Activated effector memory CD4-positive, alpha-beta T cell treated with anti-CD3 and anti-CD28 coated beads, Interleukin-2, amount 50 U/mL, for 16 hours (primary cell): ENCODE data around the gene BOLA2B.
"Not testable (repeated sequence)": the region's sequence is repeated elsewhere in the genome, so short reads cannot be mapped to it uniquely, and the experiment has no call there.

Experiments
- DNase-seq: peaks from one replicate; pipeline ENCODE4 v3.0.0-alpha.2; 2020

The BOLA2B gene

GRCh38 chr16:30184096-30184890 lies 9.2 kb downstream of the BOLA2B start:
- DNase-seq = peak; percentile 89

DNA sequence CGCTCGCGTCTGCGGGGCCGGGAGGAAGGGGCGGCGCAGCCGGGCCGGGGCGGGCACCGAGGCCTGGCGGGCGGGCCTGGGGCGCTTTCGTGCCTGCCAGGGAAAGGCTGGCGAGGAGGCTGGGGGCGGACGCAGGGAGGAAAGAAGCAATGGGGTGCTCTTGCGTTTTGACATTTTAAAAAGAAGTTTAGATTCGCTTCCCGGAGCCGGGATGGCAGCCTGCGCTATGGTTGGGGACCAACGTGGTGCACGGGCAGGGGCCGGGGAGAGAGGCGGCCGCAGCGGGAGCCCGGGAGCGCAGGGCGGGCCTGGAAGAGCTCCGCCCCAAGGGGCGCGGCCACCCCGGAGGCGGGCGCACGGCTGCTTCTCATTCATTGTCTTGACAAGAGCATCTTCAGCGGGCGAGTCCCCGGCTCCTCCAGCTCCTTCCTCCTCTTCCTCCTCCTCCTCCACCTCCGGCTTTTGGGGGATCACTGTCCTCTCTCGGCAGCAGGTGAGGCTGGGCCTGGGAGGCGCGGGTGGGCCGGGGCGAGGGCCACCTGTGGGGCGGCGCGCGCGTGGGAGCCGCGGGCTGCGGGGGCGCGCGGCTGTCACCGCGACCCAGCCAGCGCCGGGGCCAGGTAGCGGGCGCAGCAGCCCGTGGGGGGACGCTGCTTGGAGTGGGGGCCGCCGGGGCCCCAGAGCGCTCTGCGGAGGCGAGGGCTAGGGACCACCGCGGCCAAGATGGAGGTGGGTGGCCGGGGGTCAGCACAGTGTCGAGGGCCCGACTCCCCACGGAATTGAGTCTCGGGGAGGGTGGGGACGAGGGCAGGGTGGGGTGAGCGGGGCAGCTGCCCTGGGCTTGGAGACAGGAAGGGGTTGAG lies 10.0 kb downstream of the BOLA2B start, which contains the start of gene CORO1A:
CORO1A (plus strand) TSS at position 370 of the 863 bp plus-strand sequence. CDS start 1,608 bp downstream, outside the sequence.
- peak; percentile 94 for DNase-seq

- no peak for DNase-seq
Observed at GRCh38 chr16:30180741-30181140, 12.7 kb downstream of the BOLA2B start.

GRCh38 chr16:30179931-30180330 lies 13.5 kb downstream of the BOLA2B start:
- no peak for DNase-seq

GRCh38 chr16:30179195-30179594 lies 14.3 kb downstream of the BOLA2B start:
- no peak for DNase-seq

GRCh38 chr16:30176876-30177275 lies 16.6 kb downstream of the BOLA2B start:
- not testable (repeated sequence) for DNase-seq

DNA sequence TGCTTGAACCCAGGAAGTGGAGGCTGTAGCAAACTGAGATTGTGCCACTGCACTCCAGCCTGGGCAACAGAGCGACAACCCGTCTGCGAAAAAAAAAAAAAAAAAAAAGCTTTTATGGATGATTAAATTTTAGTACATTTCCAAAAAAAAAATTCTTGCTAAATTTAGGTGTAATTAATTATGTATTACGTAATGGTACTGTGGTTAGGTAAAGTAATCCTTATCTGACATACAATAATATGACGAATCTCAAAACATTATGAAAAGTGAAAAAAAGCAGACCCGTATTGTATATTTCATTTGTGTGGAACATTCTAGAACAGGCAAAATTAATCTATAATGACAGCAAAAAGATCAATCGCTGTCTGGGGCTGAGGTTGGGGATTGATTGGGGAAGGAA lies 20.4 kb downstream of the BOLA2B start:
- DNase-seq = no peak

- not testable (repeated sequence) for DNase-seq
Observed at GRCh38 chr16:30170145-30170544, 23.3 kb downstream of the BOLA2B start.

- not testable (repeated sequence) for DNase-seq
Observed at GRCh38 chr16:30169416-30169815, 24.1 kb downstream of the BOLA2B start.

- not testable (repeated sequence) for DNase-seq
Observed at GRCh38 chr16:30168746-30169145, 24.7 kb downstream of the BOLA2B start.

GRCh38 chr16:30166202-30166902 lies 27.1 kb downstream of the BOLA2B start:
- no peak for DNase-seq

DNA sequence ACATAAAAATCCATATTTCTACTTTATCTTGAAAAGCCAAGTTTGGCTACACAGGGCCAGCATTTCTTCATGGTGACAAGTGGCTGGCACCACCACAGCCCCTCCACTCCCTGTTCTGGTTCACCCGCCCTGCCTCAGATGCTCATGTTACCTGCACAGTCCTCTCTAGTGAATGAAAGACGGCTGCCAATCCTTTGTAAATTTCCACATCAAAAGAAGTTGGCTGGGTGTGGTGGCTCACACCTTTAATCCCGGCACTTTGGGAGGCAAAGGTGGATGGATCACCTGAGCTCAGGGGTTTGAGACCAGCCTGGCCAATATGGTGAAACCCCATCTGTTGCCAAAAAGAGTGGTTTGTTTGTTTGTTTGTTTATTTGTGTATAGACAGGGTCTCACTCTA lies 29.9 kb downstream of the BOLA2B start:
- DNase-seq = no peak

DNA sequence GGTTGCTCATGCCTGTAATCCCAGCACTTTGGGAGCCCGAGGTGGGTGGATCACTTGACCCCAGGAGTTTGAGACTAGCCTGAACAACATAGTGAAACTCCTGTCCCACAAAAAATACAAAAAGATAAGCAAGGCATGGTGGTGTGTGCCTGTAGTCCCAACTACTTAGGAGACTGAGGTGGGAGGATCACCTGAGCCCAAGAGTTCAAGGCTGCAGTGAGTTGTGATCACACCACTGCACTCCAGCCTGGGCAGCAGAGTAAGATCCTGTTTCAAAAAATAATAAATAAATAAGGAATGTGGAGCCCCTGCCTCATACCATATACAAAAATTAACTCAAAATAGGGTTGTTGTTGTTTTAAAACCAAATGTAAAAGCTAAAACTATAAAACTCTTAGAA lies 36.3 kb downstream of the BOLA2B start:
- no peak for DNase-seq

DNA sequence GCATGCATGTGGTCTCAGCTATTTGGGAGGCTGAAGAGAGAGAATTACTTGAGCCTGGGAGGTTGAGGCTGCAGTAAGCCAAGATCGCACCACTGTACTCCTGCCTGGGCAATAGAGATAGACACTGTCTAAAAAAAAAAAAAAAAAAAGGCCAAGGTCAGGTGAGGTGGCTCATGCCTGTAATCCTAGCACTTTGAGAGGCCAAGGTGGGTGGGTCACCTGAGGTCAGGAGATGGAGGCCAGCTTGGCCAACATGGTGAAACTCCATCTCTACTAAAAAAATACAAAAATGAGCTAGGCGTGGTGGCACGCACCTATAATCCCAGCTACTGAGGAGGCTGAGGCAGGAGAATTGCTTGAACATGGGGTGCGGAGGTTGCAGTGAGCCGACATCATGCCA lies 38.3 kb downstream of the BOLA2B start:
- no peak for DNase-seq

DNA sequence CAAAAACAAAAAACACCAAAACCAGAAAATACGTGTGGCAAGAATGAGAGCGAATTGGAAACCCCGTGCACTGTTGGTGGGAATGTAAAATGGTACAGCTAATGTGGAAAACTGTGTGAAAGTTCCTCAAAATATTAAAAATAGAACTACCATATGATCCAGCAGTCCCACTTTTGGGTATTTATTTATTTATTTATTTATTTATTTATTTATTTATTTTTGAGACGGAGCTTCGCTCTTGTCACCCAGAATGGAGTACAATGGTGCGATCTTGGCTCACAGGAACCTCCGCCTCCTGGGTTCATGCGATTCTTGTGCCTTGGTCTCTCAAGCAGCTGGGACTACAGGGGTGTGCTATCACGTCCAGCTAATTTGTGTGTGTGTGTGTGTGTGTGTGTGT lies 40.9 kb downstream of the BOLA2B start:
- DNase-seq = no peak

DNA sequence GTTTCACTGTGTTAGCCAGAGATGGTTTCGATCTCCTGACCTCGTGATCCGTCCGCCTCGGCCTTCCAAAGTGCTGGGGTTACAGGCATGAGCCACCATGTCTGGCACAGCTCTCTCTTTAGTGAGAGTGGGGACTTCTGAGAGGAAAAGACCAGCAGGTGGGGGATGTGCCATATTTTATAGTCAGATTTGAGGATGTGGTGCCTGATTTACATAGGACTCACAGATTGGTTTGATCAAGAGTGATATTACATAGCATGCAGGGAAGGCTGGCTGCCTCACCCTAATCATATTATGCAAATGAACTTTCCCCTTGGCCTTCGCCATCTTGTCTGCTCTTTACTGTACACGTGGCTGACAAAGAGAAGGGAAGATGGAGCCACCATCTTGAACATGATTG lies 42.4 kb downstream of the BOLA2B start:
- DNase-seq = no peak

DNA sequence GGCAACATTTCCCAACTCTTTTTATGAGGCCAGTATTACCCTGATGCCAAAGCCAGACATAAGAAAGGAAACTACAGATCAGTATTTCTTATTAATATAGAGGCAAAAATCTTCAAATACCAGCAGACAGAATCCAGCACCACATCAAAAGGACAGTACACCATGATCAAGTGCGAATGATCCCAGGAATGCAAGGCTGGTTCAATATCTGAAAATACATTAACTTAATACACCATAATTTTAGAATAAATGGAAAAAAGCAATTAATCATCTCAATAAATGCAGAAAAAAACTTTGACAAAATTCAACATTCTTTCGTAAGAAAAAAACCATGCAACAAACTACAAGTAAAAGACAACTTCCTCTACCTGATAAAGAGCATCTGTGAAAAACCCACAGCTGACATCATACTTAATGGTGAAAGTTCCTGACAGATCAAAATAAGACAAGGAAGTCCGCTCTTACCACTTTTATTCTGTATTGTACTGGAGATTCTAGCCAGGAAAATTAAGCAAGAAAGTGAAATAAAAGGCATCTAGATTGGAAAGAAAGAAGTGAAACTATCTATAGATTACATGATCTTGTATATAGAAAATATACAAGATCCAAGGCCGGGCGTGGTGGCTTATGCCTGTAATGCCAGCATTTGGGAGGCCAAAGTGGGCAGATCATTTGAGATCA lies 44.1 kb downstream of the BOLA2B start:
- no peak for DNase-seq

DNA sequence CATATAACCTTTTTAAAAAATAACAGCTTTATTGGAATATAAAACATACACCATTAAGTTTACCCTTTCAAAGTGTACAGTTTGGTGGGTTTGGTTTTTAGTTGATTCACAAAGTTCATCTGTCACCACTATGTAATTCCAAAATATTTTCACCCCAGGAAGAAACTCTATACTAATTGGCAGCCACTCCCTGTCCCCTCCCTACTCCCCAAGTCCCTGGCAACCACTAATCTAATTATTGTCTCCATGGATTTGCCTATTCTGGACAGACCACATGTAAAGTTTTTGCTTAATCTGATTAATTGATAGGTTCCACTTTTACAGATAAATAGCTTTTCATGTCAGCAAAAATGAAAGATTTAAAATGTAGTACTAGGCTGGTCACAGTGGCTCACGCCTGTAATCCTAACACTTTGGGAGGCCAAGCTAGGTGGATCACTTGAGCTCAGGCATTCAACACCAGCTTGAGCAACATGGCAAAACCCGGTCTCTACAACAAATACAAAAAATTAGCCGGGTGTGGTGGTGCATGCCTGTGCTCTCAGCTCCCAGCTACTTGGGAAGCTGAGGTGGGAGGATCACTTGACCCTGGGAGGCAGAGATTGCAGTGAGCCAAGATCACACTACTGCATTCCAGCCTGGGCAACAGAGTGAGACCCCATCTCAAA lies 45.5 kb downstream of the BOLA2B start:
- DNase-seq = no peak

GRCh38 chr16:30145657-30146056 lies 47.8 kb downstream of the BOLA2B start:
- no peak for DNase-seq

DNA sequence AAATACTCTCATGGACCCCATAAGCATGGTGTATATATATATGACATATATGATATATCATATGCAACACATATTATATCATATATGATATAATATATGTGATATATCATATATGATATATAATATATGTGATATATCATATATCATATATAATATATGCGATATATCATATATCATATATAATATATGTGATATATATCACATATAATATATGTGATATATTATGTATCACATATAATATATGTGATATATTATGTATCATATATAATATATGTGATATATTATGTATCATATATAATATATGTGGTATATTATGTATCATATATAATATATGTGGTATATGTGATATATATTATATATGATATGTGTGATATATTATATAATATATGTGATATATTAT lies 48.5 kb downstream of the BOLA2B start:
- DNase-seq = no peak

DNA sequence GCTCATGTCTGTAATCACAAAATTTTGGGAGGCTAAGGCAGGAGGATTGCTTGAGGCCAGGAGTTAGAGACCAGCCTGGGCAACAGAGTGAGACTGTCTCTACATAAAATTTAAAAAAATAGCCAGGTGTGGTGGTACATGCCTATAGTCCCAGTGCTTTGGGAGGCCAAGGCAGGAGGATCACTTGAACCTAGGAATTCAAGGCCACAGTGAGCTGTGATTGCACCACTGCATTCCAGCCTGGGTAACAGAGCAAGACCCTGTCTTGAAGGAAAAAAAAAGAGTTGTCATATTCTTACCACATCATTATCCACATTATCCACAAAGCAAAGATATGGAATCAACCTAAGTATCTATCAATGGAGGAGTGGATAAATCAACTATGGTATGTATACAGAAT lies 49.4 kb downstream of the BOLA2B start:
- no peak for DNase-seq

GRCh38 chr16:30143347-30143702 lies 50.1 kb downstream of the BOLA2B start:
- no peak for DNase-seq
